ENCODE data around the gene LRFN2. TPM values are rescaled to one million over a fixed set of nuclear protein-coding genes. Genes with fewer than 3 reads are reported as not detected.

Gene LRFN2
- polyA plus RNA-seq, 3 donors: not detected

DNA sequence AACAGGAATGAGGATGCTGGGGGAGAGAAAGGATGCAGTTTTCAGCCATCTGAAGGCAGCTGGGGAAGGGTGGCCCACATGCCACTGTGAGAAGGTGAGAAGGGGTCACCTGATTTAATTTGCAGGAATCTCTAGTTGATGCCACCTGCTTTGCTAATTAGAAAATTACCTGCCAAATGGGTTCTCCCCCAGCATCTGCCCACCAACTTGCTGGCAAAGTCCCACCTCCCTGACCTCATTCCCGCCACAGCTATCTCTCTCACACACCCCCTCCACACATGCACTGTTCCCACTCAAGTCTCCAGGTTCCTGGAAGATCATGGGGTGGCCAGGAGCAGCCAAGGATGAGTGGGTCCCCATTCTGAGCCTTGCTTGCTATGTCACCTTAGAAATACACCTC is 70.7 kb downstream of the LRFN2 start:
- H3K4me2 ChIP-seq (replicated peaks; ENCODE audit: extremely low read depth, low read length, poor library complexity, severe bottlenecking): no peak overlapping the region
- no peaks in the 10 kb centered on the region for H3K36me3 ChIP-seq (replicated peaks in 1 of 2; ENCODE audit: control insufficient read depth in 1 of 2, insufficient read depth in 2 of 2, low read length in 2 of 2)
- H3K27ac ChIP-seq (ENCODE audit: low read depth in 1 of 2, low read length in 2 of 2): no peak overlapping the region
- H3K36me3 Mint-ChIP-seq: no peaks in the 10 kb centered on the region
- no peaks in the 10 kb centered on the region for H3K79me2 ChIP-seq (ENCODE audit: insufficient read depth, low read length)
- peaks cover 0 to 3% (median 0%) of the 10 kb centered on the region in 7 donors for H3K9me3 Mint-ChIP-seq
- no peak overlapping the region for H3K4me3 Mint-ChIP-seq
- H2AFZ ChIP-seq (ENCODE audit: insufficient read depth, low read depth, low read length, poor library complexity, severe bottlenecking): no peak overlapping the region
- WGBS (ENCODE audit: insufficient coverage): 75% methylated on average over 1 of the region's 1 CpG
- intact Hi-C loops (cut with micrococcal nuclease): no loop called here
- peaks cover 14 to 19% of the 10 kb centered on the region in 2 donors for H3K4me1 ChIP-seq (ENCODE audit: control insufficient read depth in 1 of 2, insufficient read depth in 2 of 2, low read length in 2 of 2)
- no peak overlapping the region for H3K27ac Mint-ChIP-seq
- no peaks in the 10 kb centered on the region for H4K20me1 ChIP-seq (ENCODE audit: insufficient read depth, low read length)
- H3K4me3 ChIP-seq (replicated peaks in 1 of 3; ENCODE audit: low read depth in 2 of 3, low read length in 3 of 3): no peak overlapping the region
- H3K27me3 Mint-ChIP-seq (ENCODE audit: low read depth in 3 of 3): peaks cover 2 to 12% (median 11%) of the 10 kb centered on the region in 3 donors
- no peaks in the 10 kb centered on the region for H3K9me3 ChIP-seq (replicated peaks in 1 of 2; ENCODE audit: control insufficient read depth in 1 of 2, insufficient read depth in 1 of 2, low read length in 2 of 2)
- no peaks in the 10 kb centered on the region for H3K27me3 ChIP-seq (ENCODE audit: control insufficient read depth in 2 of 2, insufficient read depth in 2 of 2, low read length in 2 of 2)
- H3K4me1 Mint-ChIP-seq: peaks cover 14% of the 10 kb centered on the region
- no peak overlapping the region for H3K9ac ChIP-seq (ENCODE audit: insufficient read depth, low read length, poor library complexity, severe bottlenecking)
- TF ChIP-seq CTCF (IDR thresholded peaks at IDR 0.05): no peak
- DNase-seq: no peak

- intact Hi-C loops (cut with micrococcal nuclease): no loop called here
- H4K20me1 ChIP-seq (ENCODE audit: insufficient read depth, low read length): no peaks in the 10 kb centered on the region
Measured at GRCh38 chr6:40512340-40512739, 74.8 kb downstream of the LRFN2 start.

More at GRCh38 chr6:40512340-40512739, 74.8 kb downstream of the LRFN2 start:
- Histone ChIP-seq H3K79me2 (ENCODE audit: insufficient read depth, low read length) (no peaks in the 10 kb centered on the region), H3K4me2 (replicated peaks; ENCODE audit: extremely low read depth, low read length, poor library complexity, severe bottlenecking) (no peak overlapping the region), H3K27me3 (ENCODE audit: control insufficient read depth in 2 of 2, insufficient read depth in 2 of 2, low read length in 2 of 2) (no peaks in the 10 kb centered on the region), H3K9ac (ENCODE audit: insufficient read depth, low read length, poor library complexity, severe bottlenecking) (no peak overlapping the region), H3K4me1 (ENCODE audit: control insufficient read depth in 1 of 2, insufficient read depth in 2 of 2, low read length in 2 of 2) (peaks cover 21 to 31% of the 10 kb centered on the region in 2 donors), H2AFZ (ENCODE audit: insufficient read depth, low read depth, low read length, poor library complexity, severe bottlenecking) (no peak overlapping the region), H3K4me3 (replicated peaks in 1 of 3; ENCODE audit: low read depth in 2 of 3, low read length in 3 of 3) (no peak overlapping the region), H3K9me3 (replicated peaks in 1 of 2; ENCODE audit: control insufficient read depth in 1 of 2, insufficient read depth in 1 of 2, low read length in 2 of 2) (no peaks in the 10 kb centered on the region), H3K27ac (ENCODE audit: low read depth in 1 of 2, low read length in 2 of 2) (no peak overlapping the region), H3K36me3 (replicated peaks in 1 of 2; ENCODE audit: control insufficient read depth in 1 of 2, insufficient read depth in 2 of 2, low read length in 2 of 2) (no peaks in the 10 kb centered on the region)
- Mint-ChIP-seq H3K27ac (no peak overlapping the region), H3K4me1 (peaks cover 26% of the 10 kb centered on the region), H3K27me3 (ENCODE audit: low read depth in 3 of 3) (peaks cover 1 to 10% (median 2%) of the 10 kb centered on the region in 3 donors), H3K4me3 (no peak overlapping the region), H3K9me3 (no peaks in the 10 kb centered on the region), H3K36me3 (no peaks in the 10 kb centered on the region)
- TF ChIP-seq CTCF (IDR thresholded peaks at IDR 0.05): no peak
- DNase-seq: no peak
- 100% methylated on average over 1 of the region's 1 CpG for WGBS (ENCODE audit: insufficient coverage)

All from CD14-positive monocyte (primary cell).